CD4-positive, alpha-beta T cell treated with Interleukin-2 at 100 ng/mL for 4 hours (primary cell): ENCODE measurements around the gene UBE2E1.
"Not testable (repeated sequence)": the region's sequence is repeated elsewhere in the genome, so short reads cannot be mapped to it uniquely, and the experiment has no call there.

Experiments
- DNase-seq: peaks from one replicate; pipeline ENCODE4 v3.0.0-alpha.2; 2020; ENCODE audit warnings: low spot score

Gene UBE2E1

DNA sequence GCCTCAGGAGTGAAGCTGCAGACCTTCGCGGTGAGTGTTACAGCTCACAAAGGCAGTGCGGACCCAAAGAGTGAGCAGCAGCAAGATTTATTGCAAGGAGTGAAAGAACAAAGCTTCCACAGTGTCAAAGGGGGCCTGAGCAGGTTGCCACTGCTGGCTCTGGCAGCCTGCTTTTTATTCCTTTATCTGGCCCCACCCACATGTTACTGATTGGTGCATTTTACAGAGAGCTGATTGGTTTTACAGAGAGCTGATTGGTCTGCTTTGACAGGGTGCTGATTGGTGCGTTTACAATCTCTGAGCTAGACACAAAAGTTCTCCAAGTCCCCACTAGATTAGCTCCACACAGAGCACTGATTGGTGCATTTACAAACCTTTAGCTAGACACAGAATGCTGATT lies 76.2 kb downstream of the UBE2E1 start:
- not testable (repeated sequence) for DNase-seq

DNA sequence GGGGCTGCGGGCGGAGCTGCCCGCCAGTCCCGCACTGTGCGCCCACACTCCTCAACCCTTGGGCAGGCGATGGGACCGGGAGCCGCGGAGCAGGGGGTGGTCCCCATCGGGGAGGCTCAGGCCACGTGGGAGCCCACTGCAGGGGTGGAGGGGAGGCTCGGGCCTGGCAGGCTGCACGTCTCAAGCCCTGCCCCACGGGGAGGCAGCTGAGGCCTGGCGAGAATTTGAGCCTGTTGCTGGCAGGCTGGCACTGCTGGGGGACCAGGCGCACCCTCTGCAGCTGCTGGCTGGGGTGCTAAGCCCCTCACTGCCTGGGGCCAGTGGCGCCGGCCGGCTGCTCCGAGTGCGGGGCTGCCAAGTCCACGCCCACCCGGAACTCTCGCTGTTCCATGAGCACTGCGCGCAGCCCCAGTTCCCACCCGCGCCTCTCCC lies 76.7 kb downstream of the UBE2E1 start:
- no peak for DNase-seq

DNA sequence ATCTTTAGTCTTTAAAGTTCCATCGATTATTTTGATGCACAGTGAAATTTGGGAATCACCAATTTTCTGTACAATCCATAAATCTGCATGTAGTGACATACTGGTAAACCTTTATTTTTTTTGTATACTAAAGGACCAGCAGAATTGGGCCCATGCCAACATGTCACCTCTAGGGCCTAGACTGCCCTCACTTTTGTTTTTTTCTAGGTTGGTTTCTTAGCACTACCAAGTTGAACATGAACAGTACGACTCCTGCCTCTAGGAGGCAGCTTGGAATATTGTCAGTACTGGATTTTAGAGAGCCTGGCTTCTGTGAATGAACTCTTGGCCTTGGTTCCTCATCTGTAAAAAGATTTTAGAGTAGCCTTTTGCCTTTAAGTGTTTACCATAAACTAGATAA lies 78.7 kb downstream of the UBE2E1 start:
- DNase-seq, result no peak

DNA sequence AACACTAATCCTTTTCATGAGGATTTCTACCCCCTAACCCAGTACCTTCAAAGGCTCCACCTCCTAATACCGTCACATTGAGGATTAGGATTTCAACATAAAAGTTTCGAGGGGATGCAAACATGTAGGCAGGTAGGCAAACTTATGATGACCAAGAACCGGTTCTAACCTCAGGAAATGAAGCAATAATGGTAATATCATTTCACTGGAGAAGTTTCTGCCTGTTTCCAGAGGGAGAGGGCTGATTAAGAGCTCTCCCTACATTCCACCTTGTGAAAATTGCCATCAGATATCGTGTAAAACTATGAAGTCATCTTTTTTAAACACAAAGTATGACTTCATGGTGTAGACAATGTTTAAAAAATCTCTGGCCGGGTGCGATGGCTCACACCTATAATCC lies 79.5 kb downstream of the UBE2E1 start:
- DNase-seq, result no peak

DNA sequence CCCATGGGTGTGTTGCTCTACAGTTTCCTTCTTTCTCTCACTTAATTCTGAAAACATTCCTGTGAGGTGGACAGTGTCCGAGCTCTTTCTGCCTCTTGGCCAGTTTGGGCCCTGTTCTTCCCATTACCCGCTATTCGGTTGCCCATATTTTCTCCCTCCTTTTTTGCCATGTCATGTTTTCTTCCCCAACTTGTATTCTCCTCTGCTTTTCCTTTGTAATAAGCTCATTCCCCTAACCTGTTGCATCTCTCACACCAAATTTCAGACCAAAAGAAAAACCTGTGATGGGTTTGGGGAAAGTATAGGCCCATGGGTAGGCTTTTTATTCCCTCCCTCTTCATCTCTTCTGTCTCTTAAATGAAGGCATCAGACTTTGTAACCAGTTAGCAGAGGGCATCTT lies 80.6 kb downstream of the UBE2E1 start:
- no peak for DNase-seq

DNA sequence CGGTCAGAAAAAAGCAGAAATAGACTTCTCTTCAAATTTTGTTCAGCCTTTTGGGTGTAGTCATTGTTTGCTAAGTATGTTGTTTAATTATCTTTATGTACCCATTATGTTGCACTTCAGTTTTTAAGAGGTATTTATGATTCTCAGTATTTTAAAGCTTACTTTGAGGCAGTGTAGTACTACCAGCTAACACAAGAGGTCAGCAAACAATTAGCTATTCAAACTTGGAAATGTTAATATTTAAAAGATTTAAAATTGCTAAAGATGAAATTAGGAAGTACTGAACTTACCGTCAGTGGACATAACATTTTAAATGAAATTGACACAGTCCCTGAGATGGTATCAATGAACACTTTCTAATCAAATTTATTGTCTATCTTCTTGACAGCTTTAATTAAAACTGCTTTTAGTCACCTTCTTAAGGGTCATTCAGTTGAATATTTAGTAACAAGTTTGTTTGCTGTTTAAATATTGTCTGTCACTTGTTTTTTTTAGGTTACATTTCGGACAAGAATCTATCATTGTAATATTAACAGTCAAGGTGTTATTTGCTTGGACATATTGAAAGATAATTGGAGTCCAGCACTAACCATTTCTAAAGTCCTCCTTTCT lies 83.0 kb downstream of the UBE2E1 start:
- peak; percentile 56 for DNase-seq

DNA sequence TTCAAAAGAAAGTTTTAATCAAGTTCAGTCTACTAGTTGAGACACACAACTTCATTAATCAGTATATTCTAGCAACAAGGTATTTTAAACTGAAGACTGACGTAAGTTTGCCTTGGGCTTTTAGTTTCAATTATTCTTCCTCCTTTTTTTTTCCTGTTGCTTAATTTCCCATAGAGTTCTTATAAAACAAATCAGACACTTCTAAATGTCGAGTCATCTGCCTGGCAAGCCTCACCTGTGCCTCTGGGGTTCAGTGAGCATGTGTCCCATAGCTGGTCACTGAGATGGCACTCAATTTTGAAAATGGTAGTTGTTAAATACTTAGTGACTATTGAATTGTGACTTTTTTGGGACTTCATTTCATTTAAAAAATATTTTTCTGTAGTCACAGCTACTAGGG lies 83.6 kb downstream of the UBE2E1 start:
- DNase-seq, result no peak

DNA sequence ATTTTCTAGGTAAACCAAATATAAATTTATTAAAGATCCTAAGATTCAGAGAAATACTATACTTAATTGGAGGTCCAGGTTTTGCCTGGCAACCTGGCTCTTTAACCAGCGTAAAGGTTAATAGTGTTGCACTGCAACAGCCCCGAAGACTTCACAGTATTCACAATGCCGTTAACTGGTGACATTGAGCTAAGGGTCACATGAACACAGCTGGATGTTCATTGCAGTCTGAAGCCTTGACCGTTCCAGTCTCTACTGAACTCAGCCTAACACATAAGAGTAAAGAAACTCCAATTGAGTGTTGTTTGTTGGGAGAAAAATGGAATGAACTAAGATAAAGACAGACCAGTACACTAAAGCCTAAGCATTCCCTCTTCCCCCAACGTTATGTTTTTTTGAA lies 84.2 kb downstream of the UBE2E1 start:
- DNase-seq, result no peak

DNA sequence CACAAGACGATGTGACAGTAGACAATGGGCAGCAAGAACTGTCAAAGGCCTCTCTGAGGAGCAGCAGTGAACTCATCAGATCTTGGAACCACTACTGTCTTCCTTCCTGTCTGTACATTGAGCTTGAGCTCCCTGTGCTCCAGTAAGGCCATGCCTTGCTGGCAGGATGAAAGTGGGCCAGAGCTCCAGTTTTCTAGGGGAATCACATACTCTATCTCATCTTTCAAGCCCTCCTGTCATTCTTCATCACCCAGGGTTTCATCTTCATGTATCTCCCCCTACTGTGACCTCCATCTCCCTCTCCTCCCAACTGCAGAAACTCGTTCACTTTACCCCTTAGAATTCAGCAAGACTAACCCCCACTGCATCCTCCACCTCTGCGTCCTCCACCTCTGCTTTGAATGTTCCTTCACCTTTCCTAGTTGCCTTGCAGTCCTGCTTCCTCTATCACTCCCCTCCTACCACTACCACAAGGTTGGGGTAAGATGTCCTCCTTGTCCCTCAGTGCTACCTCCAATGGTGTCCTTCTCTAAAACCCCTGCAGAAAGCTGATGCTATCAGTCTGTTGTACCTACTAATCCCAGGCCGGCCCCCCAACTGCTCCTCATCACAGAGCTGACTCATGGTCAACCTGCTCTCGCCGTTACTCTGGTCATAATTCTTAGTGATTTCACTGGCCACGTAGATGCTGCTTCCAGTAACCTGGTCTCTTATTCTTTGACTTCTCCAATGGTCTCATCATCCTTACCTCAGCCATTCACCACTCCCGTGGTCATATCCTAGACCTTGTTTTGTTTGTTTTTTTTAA lies 88.7 kb downstream of the UBE2E1 start:
- DNase-seq, result no peak

DNA sequence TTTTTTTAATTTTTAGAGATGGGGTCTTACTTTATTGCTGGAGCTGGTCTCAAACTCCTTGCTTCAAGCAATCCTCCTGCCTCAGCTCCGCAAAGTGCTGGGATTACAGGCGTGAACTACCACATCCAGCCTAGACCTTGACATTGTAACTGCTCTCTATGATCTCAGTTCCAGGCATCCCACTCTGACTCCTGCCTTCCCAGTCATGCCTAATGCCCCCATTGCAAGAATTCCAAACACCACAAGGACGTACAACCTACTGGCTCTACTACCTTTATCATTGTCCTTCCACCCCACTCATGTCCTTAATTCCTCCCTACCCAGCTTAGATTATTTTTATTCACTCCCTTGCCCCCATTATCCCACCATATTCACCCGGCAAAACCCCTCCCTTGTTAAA lies 89.4 kb downstream of the UBE2E1 start:
- DNase-seq, result no peak

DNA sequence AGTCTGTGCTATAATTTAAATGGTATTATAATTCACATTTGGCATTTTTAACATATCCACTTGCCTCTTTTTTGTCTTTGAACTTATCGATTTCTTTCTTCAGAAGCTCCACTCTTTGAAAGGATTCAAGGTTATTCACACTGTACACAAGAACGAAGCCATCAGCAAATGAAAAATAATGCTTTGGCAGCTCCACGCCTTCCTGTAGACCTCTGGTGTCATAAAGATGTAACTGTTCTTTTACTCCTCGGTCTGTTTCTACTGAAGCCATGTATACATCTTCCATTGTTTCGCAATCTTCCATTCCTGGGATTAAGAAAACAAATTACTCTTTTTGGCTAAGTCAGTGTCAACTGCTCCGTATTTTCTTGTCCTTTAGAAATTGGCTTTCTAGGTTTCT lies 95.0 kb downstream of the UBE2E1 start:
- no peak for DNase-seq

DNA sequence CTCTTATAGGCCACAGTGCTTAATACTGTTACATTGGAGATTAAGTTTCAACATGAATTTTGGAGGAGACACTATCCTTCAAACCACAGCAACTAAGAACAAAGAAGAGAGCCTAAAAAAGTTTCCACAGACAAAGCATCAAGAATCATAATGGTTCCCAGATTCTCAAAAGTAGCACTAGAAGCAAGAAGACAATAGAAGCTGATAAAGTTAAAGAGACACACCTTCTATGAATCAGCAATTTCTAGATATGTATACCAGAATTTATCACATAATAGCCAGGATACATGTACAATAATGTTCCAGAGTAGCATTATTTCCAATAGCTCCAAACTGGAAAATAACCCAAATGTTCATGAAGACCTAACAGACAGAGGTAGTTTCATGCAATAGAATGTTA lies 98.8 kb downstream of the UBE2E1 start:
- no peak for DNase-seq

DNA sequence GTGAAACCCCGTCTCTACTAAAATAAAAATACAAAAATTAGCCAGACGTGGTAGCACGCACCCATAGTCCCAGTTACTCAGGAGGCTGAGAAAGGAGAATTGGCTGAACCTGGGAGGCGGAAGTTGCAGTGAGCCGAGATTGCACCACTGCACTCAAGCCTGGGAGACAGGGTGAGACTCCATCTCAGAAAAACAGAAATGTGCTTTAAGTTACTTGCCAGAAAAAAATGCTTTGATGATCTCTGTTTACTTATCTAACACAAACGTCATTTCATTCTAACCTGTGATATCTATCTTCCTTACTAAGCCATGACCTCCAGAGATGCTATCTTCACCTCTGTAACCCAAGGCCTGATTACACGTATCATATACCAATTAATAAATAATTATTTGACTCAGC lies 103.6 kb downstream of the UBE2E1 start:
- no peak for DNase-seq

DNA sequence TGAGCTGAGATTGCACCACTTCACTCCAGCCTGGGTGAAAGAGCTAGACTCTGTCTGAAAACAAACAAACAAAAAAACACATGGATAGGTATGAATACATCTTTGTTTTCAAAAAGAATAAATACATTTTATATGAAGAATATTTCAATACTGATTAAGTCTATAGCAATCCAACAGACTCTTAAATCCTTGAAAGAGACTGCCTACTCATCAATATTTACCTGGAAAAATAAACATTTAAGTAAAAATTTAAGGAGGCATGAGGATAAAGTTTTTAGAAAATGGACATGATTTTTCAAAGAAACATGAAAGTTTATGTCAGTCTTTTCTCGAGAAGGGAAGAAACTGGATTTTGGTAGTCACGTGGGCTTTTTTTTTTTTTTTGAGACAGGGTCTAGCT lies 105.6 kb downstream of the UBE2E1 start:
- DNase-seq, result no peak

DNA sequence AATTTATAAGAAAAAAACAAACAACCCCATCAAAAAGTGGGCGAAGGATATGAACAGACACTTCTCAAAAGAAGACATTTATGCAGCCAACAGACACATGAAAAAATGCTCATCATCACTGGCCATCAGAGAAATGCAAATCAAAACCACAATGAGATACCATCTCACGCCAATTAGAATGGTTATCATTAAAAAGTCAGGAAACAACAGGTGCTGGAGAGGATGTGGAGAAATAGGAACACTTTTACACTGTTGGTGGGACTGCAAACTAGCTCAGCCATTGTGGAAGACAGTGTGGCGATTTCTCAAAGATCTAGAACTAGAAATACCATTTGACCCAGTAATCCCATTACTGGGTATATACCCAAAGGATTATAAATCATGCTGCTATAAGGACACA lies 106.6 kb downstream of the UBE2E1 start:
- not testable (repeated sequence) for DNase-seq

DNA sequence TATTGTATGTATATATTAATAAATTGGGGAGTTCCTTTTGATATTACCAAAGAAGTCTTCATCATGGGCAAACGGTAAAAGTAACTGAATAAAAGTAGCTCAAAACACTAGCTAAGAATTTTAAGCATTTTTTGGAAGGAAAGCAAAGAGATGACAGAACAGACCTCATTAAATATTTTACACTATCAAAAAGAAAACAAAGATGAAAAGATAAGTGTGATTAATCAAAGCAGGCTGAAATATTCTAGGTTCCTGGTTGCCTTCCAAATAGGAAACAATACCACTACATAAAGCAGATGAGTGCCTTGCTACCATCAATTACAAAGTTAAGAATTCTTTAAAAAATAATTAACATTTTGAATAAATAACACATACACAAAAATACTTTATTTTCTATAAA lies 107.4 kb downstream of the UBE2E1 start:
- DNase-seq, result no peak

DNA sequence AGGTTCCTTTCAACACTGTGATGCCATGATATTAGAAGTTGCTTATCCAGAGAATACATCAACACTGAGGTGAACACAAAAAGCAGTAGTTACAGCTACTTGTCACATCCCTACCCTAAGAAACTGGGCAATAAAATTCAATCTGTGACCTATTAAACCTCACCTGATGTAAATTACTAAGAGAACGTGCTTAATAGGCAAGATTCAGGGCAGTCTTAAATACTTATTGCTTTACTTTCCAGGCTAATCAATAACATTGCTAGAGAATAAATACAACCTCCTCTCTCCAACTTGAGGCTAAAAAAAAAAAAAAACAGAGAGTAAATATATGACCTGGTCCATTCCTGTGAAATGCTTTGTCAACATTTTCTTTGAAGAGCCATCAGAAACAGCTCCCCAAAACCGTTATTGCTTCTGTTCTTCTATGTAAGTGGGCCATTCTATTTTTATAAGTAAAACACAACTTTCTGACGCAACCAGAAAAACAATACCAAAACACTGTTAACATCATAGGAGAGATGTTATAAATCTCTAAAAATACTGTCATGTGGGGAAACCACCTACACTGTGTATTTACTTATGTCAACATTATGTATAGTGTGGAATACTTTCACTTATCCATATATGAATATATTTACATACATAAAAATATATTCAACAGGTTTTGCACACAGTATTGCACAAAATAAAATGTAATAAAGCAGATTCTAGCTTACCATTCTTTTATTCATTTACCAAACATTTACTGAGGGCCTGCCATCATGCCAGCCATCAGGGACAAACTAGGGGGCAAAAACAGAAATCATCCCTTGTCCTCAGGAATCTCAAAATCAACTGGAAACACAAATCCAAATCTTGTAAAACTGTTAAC lies 108.4 kb downstream of the UBE2E1 start:
- DNase-seq, result no peak

DNA sequence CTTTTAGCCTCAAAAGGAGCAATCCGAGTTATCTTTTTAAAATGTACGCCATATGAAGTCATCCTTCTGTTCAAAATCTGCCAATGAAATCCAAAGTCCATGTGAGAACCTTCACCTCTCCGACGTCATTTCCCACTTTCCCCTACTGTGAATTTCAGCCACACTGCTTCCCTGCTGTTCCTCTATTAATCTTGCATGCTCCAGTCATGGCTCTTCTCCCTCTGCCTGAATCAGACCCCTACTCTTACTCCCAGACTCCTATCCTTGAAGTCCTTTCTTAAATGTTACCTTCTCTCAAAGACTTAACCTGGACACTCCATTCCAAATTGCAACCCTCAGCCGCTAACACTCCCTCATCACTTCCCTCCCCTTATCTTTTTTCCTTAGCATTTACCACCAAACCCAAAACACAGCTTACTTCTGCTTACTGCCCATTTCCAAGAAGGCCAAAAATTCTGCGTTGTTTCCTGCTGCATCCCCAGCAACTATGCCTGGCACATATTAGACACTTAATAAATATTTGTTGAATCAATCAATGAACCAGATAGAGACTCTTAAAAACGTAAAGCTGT lies 109.9 kb downstream of the UBE2E1 start:
- no peak for DNase-seq

DNA sequence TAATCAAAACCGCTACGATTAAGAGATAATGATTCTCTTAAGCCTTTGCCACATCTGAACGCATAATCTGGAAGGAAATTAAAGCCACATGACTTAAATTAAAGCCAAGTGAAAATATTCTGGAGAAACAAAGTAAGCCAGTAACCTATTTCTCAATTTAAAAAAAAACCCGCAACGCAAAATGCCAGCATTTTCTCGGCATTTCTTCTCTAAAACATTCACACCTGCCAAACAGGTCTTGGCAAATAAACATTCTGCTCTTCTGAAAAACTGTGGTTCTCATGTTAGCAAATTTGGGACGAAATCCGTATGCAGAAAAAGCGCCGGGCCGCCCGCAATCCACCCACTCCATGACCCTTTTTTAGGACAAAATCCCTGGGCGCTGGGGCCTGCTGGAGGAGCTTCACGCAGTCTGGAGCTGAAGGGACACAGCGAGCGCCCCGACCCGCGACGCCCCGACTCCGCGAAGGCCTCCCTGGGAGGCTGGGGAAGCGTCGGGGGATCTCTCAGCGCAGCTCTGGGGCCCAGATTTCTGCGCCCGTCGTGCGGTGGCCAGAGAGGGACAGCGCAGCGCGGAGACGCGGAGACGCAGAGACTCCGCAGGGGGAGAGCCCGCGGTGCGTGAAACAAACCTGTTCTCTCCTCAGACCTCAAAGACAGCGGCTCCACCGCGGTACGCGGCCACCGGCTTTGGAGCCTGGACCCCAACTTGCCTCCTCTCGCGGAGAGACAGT lies 110.6 kb downstream of the UBE2E1 start:
- no peak for DNase-seq

DNA sequence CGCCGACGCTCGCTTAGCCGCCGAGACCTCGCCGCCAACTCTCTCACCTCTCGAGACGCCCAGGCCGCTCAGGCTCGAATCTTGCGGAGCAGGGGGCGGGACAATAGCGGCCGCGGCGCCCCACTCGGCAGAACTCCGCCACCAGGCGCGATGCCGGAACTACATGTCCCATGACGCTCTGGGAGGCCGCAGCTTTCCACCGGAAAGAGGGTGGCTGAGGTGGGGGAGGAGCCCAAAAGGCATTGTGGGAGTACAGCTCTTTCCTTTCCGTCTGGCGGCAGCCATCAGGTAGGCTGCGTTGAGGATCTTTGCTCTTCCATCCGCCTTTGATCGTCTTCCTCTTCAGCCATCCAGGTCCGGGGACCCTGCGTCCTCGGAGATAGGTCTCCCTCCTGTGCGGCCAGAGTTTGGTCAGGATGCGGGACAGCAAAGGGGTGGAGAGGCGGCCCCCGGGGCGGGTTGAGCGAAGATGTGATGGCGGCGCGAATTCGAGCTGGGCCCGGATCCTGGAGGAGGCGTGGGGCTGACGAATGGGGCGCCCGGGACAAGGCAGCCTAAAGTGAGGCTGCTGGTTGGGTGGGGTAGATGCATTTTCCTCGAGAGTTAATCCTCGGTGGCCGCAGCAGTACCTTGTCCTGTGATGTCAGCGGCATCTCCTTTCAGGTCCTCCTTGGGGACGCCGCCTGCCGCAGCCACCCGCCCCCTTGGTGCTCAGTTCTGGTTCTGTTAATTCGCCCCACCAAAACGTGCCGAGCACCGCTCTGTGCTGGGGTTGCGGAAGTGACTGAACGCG lies 111.3 kb downstream of the UBE2E1 start, which contains the start of the genes NKIRAS1 and RPL15:
Gene NKIRAS1 (minus strand): TSS at position 105 of the 793 bp plus-strand sequence. CDS start 6,086 bp downstream, outside the sequence.
Gene RPL15 (plus strand): TSS at position 247 of the 793 bp plus-strand sequence. CDS start 728 bp downstream, outside the sequence.
- peak; percentile 97 for DNase-seq
